ENCODE measurements around the gene KCNJ10. TPM values are rescaled to one million over a fixed set of nuclear protein-coding genes. Genes with fewer than 3 reads are reported as not detected.

Gene KCNJ10
- total RNA-seq, 1 donor from 2014 or later, result not detected

DNA sequence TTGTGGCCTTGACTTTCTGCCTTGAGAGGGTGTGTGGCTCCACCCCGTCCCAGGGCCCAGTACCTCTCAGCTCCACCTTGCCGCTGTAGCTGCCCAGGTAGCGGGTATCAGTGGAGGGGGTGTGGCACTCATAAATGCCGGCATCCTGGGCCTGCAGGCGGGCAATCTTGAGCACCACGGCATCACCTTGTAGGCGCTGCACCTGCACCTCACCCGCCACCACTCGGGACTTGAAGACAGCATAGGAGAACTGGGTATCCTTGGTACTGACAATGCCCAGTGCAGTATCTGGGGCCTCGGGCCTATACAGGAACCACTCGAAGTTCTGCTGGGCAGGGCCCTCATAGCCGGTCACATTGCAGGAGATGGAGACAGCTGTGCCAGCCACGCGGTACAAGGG is 24.8 kb upstream of the KCNJ10 start:
- no peak overlapping the region for H3K4me3 Mint-ChIP-seq
- H3K27me3 Mint-ChIP-seq, result no peaks in the 10 kb centered on the region
- DNase-seq (ENCODE audit: extremely low spot score, unreplicated experiment), result no peak
- H3K4me1 Mint-ChIP-seq (ENCODE audit: unreplicated experiment), result peaks cover 23% of the 10 kb centered on the region
- no peaks in the 10 kb centered on the region for H3K36me3 Mint-ChIP-seq
- no peak overlapping the region for H3K27ac Mint-ChIP-seq
- H3K9me3 Mint-ChIP-seq, result no peaks in the 10 kb centered on the region
- TF ChIP-seq, protein P1, sequence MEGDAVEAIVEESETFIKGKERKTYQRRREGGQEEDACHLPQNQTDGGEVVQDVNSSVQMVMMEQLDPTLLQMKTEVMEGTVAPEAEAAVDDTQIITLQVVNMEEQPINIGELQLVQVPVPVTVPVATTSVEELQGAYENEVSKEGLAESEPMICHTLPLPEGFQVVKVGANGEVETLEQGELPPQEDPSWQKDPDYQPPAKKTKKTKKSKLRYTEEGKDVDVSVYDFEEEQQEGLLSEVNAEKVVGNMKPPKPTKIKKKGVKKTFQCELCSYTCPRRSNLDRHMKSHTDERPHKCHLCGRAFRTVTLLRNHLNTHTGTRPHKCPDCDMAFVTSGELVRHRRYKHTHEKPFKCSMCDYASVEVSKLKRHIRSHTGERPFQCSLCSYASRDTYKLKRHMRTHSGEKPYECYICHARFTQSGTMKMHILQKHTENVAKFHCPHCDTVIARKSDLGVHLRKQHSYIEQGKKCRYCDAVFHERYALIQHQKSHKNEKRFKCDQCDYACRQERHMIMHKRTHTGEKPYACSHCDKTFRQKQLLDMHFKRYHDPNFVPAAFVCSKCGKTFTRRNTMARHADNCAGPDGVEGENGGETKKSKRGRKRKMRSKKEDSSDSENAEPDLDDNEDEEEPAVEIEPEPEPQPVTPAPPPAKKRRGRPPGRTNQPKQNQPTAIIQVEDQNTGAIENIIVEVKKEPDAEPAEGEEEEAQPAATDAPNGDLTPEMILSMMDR (conservative IDR thresholded peaks at IDR 0.05), result no peak

DNA sequence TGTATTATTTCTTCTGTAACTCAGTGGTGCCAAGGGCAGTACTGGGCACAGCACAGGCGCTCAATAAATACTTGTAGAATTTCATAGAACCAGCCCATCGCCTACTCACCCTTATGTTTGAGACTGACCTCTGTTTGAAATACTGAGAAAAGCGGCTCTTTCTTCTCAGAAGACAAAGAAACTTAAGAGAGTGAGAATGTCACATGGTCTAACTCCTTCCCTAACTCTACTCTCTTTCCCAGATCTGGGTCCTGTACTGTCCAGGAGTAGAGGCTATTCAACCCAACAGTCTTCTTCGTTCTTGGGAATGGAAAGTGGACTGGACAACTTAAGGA is 24.3 kb upstream of the KCNJ10 start:
- Mint-ChIP-seq H3K9me3 (no peaks in the 10 kb centered on the region), H3K36me3 (no peaks in the 10 kb centered on the region)

DNA sequence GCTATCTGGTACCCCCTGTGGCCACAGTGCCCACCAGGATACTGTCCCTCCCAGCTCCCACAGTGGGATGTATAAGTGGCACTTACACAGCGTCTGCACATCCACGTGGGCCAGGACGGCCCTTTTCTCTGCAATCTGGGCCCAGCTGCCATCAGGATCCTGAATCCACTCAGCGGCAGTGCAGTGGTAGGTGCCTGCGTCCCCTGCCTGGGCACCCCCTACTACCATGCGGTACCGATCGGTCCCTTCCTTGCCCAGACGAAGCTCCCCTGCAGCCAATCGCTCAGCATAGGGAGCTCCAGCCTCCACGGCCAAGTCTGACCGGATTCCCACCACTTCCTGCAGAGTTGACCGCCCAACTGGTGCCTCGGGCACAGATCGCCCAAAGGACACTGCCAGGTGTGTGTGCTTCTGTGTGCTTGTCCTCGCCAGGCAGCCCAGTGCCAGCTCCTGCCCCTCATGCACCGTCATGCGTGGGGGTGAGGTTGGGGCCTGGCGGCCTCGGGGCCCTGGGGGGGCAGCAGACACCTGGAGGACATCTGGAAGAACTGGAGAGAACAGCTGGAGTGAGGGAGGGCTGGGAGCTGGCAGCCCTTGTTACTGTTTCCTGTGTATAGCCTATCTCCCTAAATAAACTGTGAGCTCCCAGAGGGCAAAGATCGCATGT is 23.8 kb upstream of the KCNJ10 start:
- DNase-seq (ENCODE audit: extremely low spot score, unreplicated experiment), result no peak
- H3K36me3 Mint-ChIP-seq, result no peaks in the 10 kb centered on the region
- TF ChIP-seq, protein P1 (conservative IDR thresholded peaks at IDR 0.05), result no peak
- H3K4me3 Mint-ChIP-seq, result no peak overlapping the region
- H3K27ac Mint-ChIP-seq, result no peak overlapping the region
- no peaks in the 10 kb centered on the region for H3K9me3 Mint-ChIP-seq
- H3K27me3 Mint-ChIP-seq, result no peaks in the 10 kb centered on the region
- H3K4me1 Mint-ChIP-seq (ENCODE audit: unreplicated experiment), result peaks cover 17% of the 10 kb centered on the region

More for the DNA sequence above, 24.3 kb upstream of the KCNJ10 start:
- TF ChIP-seq, protein P1 (conservative IDR thresholded peaks at IDR 0.05), result no peak
- Mint-ChIP-seq H3K27ac (no peak overlapping the region), H3K4me1 (ENCODE audit: unreplicated experiment) (peaks cover 19% of the 10 kb centered on the region), H3K27me3 (no peaks in the 10 kb centered on the region), H3K4me3 (no peak overlapping the region)
- no peak for DNase-seq (ENCODE audit: extremely low spot score, unreplicated experiment)

DNA sequence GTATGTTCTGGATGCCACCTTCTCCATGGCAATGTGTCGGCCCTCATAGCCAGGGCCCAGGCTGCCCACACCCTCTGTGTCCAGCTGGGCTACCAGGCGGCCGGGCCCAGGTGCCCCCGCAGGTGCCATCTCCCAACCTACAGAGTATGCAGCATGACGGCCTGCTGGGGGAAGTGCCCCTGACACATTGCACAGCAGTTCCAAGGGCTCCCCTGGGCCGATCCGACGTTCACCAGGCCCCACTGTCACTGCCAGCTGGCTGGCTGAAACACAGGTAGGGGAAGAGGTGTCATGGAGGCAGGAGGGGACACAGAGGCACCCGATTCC is 23.1 kb upstream of the KCNJ10 start:
- Mint-ChIP-seq H3K9me3 (no peaks in the 10 kb centered on the region), H3K27ac (no peak overlapping the region), H3K27me3 (no peaks in the 10 kb centered on the region), H3K36me3 (no peaks in the 10 kb centered on the region), H3K4me1 (ENCODE audit: unreplicated experiment) (peaks cover 17% of the 10 kb centered on the region), H3K4me3 (no peak overlapping the region)
- DNase-seq (ENCODE audit: extremely low spot score, unreplicated experiment), result no peak
- TF ChIP-seq, protein P1 (conservative IDR thresholded peaks at IDR 0.05), result no peak

DNA sequence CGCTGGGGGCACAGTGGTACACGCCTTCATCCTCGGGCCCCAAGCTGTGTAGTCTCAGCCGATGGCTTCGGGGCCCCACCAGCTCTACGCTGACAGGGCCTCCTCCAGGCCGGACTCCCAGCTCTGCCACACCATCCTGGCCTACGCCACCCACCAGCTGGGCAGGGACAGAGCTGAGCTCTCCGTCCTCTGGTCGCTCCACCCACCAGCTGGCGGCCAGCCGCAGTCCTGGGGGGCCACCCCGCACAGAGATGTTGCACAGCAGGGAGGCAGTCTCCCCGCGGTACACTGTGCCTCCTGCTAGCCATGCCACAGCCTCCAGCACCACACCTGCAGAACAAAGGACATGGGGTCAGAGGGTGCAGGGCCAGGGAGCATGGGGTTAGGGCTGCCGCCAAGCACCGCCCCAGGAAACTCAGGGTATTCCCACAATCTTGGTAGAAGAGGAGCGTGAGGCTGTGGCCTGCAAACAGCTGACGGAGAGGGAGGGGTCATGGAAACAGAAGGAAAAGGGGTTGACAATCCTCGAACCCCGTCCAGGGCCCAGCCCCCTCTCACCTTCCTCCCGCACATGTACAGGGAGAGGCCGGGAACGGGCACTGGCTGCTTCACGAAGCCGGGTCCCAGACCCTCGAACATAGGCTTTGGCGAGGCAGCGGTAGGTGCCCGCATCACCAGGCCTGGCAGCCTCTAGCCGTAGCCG is 22.6 kb upstream of the KCNJ10 start:
- Mint-ChIP-seq H3K27me3 (no peaks in the 10 kb centered on the region), H3K36me3 (no peaks in the 10 kb centered on the region), H3K27ac (no peak overlapping the region), H3K9me3 (no peaks in the 10 kb centered on the region), H3K4me3 (no peak overlapping the region), H3K4me1 (ENCODE audit: unreplicated experiment) (peaks cover 14% of the 10 kb centered on the region)
- DNase-seq (ENCODE audit: extremely low spot score, unreplicated experiment), result no peak
- TF ChIP-seq, protein P1 (conservative IDR thresholded peaks at IDR 0.05), result no peak

Data from type B pancreatic cell (in vitro differentiated cells).